Measurements from ENCODE around the gene NRDE2. TPM values are rescaled to one million over a fixed set of nuclear protein-coding genes. Genes with fewer than 3 reads are reported as not detected.

The NRDE2 gene
- total RNA-seq, 1 donor from 2014 or later, result 10.5 TPM

GRCh38 chr14:90358359-90358758 lies 26.6 kb upstream of the NRDE2 start:
- no peaks in the 10 kb centered on the region for H3K4me1 ChIP-seq
- no peak for DNase-seq
- intact Hi-C loops (cut with micrococcal nuclease), result no loop called here
- H3K27me3 ChIP-seq (ENCODE audit: low read depth), result no peaks in the 10 kb centered on the region
- H3K36me3 ChIP-seq, result no peaks in the 10 kb centered on the region
- H3K9me3 ChIP-seq (replicated peaks), result no peaks in the 10 kb centered on the region
- no peak for TF ChIP-seq CTCF (IDR thresholded peaks at IDR 0.05; ENCODE audit: borderline replicate concordance)
- H3K4me3 ChIP-seq, result no peak overlapping the region
- no peak overlapping the region for H3K27ac ChIP-seq (replicated peaks)

GRCh38 chr14:90356925-90357324 lies 25.2 kb upstream of the NRDE2 start:
- no peak for DNase-seq
- TF ChIP-seq CTCF (IDR thresholded peaks at IDR 0.05; ENCODE audit: borderline replicate concordance), result no peak
- Histone ChIP-seq H3K27ac (replicated peaks) (no peak overlapping the region), H3K36me3 (no peaks in the 10 kb centered on the region), H3K27me3 (ENCODE audit: low read depth) (no peaks in the 10 kb centered on the region), H3K4me3 (no peak overlapping the region), H3K4me1 (no peaks in the 10 kb centered on the region), H3K9me3 (replicated peaks) (no peaks in the 10 kb centered on the region)
- intact Hi-C loops (cut with micrococcal nuclease), result no loop called here

- Histone ChIP-seq H3K27ac (replicated peaks) (no peak overlapping the region), H3K9me3 (replicated peaks) (no peaks in the 10 kb centered on the region), H3K4me3 (no peak overlapping the region), H3K36me3 (no peaks in the 10 kb centered on the region), H3K27me3 (ENCODE audit: low read depth) (no peaks in the 10 kb centered on the region), H3K4me1 (no peaks in the 10 kb centered on the region)
- intact Hi-C loops (cut with micrococcal nuclease), result no loop called here
- no peak for TF ChIP-seq CTCF (IDR thresholded peaks at IDR 0.05; ENCODE audit: borderline replicate concordance)
- no peak for DNase-seq
Observed at GRCh38 chr14:90355540-90356518, 24.1 kb upstream of the NRDE2 start.

- intact Hi-C loops (cut with micrococcal nuclease), result no loop called here
- TF ChIP-seq CTCF (IDR thresholded peaks at IDR 0.05; ENCODE audit: borderline replicate concordance), result no peak
- Histone ChIP-seq H3K4me3 (no peak overlapping the region), H3K36me3 (no peaks in the 10 kb centered on the region), H3K27ac (replicated peaks) (no peak overlapping the region), H3K9me3 (replicated peaks) (no peaks in the 10 kb centered on the region), H3K4me1 (no peaks in the 10 kb centered on the region), H3K27me3 (ENCODE audit: low read depth) (no peaks in the 10 kb centered on the region)
- no peak for DNase-seq
Observed at GRCh38 chr14:90354551-90355298, 23.0 kb upstream of the NRDE2 start.

GRCh38 chr14:90349739-90350138 lies 18.0 kb upstream of the NRDE2 start:
- Histone ChIP-seq H3K4me1 (no peaks in the 10 kb centered on the region), H3K27ac (replicated peaks) (no peak overlapping the region), H3K9me3 (replicated peaks) (no peaks in the 10 kb centered on the region), H3K4me3 (no peak overlapping the region), H3K36me3 (no peaks in the 10 kb centered on the region), H3K27me3 (ENCODE audit: low read depth) (no peaks in the 10 kb centered on the region)
- no peak for TF ChIP-seq CTCF (IDR thresholded peaks at IDR 0.05; ENCODE audit: borderline replicate concordance)
- intact Hi-C loops (cut with micrococcal nuclease), result no loop called here
- no peak for DNase-seq
